Tibial nerve (tissue), 3 donors: Measurements from ENCODE around the gene ZMAT3.

ENCODE experiments used
- POLR2A ChIP-seq, 2 donors: fragments of 450-650 bp; IDR thresholded peaks; one replicate each; pipeline ENCODE4 v1.6.1; 2017; ENCODE audit warnings: antibody characterized with exemption in 2 of 2, mild to moderate bottlenecking in 2 of 2, moderate library complexity in 2 of 2
- TF ChIP-seq, protein P1 (sequence below), 5 experiments: fragments of 200-600 bp in 3 of 5; fragments of 450-650 bp in 2 of 5; sonication (generic) in 3 of 5; IDR thresholded peaks; one replicate each; pipeline ENCODE4 v1.5.1; 2016 to 2019; ENCODE audit warnings: antibody characterized with exemption in 5 of 5, mild to moderate bottlenecking in 3 of 5, moderate library complexity in 2 of 5

- TF ChIP-seq, protein P1, sequence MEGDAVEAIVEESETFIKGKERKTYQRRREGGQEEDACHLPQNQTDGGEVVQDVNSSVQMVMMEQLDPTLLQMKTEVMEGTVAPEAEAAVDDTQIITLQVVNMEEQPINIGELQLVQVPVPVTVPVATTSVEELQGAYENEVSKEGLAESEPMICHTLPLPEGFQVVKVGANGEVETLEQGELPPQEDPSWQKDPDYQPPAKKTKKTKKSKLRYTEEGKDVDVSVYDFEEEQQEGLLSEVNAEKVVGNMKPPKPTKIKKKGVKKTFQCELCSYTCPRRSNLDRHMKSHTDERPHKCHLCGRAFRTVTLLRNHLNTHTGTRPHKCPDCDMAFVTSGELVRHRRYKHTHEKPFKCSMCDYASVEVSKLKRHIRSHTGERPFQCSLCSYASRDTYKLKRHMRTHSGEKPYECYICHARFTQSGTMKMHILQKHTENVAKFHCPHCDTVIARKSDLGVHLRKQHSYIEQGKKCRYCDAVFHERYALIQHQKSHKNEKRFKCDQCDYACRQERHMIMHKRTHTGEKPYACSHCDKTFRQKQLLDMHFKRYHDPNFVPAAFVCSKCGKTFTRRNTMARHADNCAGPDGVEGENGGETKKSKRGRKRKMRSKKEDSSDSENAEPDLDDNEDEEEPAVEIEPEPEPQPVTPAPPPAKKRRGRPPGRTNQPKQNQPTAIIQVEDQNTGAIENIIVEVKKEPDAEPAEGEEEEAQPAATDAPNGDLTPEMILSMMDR (IDR thresholded peaks at IDR 0.05), result no peak
- no peak for TF ChIP-seq POLR2A (IDR thresholded peaks at IDR 0.05)
Measured at GRCh38 chr3:179088306-179088705, 16.7 kb upstream of the ZMAT3 start.
